ENCODE data around the gene DPP10.
"Not testable (repeated sequence)": the region's sequence is repeated elsewhere in the genome, so short reads cannot be mapped to it uniquely, and the experiment has no call there.

Gene DPP10

GRCh38 chr2:114968748-114969400, 526.4 kb downstream of the DPP10 start:
- no peak for DNase-seq

- not testable (repeated sequence) for DNase-seq
These were observed 561.9 kb downstream of the DPP10 start for GRCh38 chr2:115004321-115004720.

GRCh38 chr2:115011721-115012120, 569.3 kb downstream of the DPP10 start:
- DNase-seq: no peak

- not testable (repeated sequence) for DNase-seq
These were observed 579.6 kb downstream of the DPP10 start for GRCh38 chr2:115022013-115022412.

GRCh38 chr2:115034801-115035200, 592.4 kb downstream of the DPP10 start:
- DNase-seq: no peak

- DNase-seq: no peak
These were observed 594.4 kb downstream of the DPP10 start for GRCh38 chr2:115036818-115037217.

- DNase-seq: no peak
These were observed 615.0 kb downstream of the DPP10 start for GRCh38 chr2:115057473-115057872.

- DNase-seq: no peak
These were observed 627.6 kb downstream of the DPP10 start for GRCh38 chr2:115070002-115070401.

GRCh38 chr2:115071534-115071933, 629.1 kb downstream of the DPP10 start:
- no peak for DNase-seq

GRCh38 chr2:115075800-115076199, 633.4 kb downstream of the DPP10 start:
- DNase-seq: no peak

GRCh38 chr2:115077626-115078025, 635.2 kb downstream of the DPP10 start:
- no peak for DNase-seq

- no peak for DNase-seq
These were observed 640.8 kb downstream of the DPP10 start for GRCh38 chr2:115083225-115083624.

GRCh38 chr2:115083711-115084110, 641.3 kb downstream of the DPP10 start:
- no peak for DNase-seq

- DNase-seq: no peak
These were observed 642.0 kb downstream of the DPP10 start for GRCh38 chr2:115084446-115084845.

- not testable (repeated sequence) for DNase-seq
These were observed 643.7 kb downstream of the DPP10 start for GRCh38 chr2:115086051-115086620.

GRCh38 chr2:115094441-115094840, 652.0 kb downstream of the DPP10 start:
- DNase-seq: no peak

GRCh38 chr2:115105966-115106365, 663.5 kb downstream of the DPP10 start:
- DNase-seq: no peak

GRCh38 chr2:115115135-115115534, 672.7 kb downstream of the DPP10 start:
- DNase-seq: no peak

GRCh38 chr2:115118306-115118705, 675.9 kb downstream of the DPP10 start:
- DNase-seq: no peak

- no peak for DNase-seq
These were observed 676.6 kb downstream of the DPP10 start for GRCh38 chr2:115119086-115119485.

GRCh38 chr2:115122701-115123100, 680.3 kb downstream of the DPP10 start:
- DNase-seq: no peak

GRCh38 chr2:115124817-115125216, 682.4 kb downstream of the DPP10 start:
- DNase-seq: no peak

- DNase-seq: no peak
These were observed 687.1 kb downstream of the DPP10 start for GRCh38 chr2:115129536-115129935.

- DNase-seq: no peak
These were observed 718.2 kb downstream of the DPP10 start for GRCh38 chr2:115160531-115161080.

All from fibroblast of skin of abdomen (primary cell).